Erythroblast (primary cell): ENCODE measurements around the gene C22orf42.

Experiments used
- GATA1 ChIP-seq: IDR thresholded peaks from 2 replicates; pipeline ENCODE4 v1.6.1; 2011; ENCODE audit warnings: low read depth, mild to moderate bottlenecking, control low read depth, low read length, moderate library complexity
- POLR2A ChIP-seq: IDR thresholded peaks from 2 replicates; pipeline ENCODE4 v1.6.1; 2011; ENCODE audit warnings: mild to moderate bottlenecking, low read length

GRCh38 chr22:32100711-32101110 lies 58.4 kb downstream of the C22orf42 start:
- TF ChIP-seq POLR2A (no peak), GATA1 (no peak)
